GM19372 (cell line): Measurements from ENCODE around the gene DYNC1LI1.
"Not testable (repeated sequence)": the region's sequence is repeated elsewhere in the genome, so short reads cannot be mapped to it uniquely, and the experiment has no call there.

Source experiments
- ATAC-seq: cut with Tn5 transposase; IDR thresholded peaks from one replicate; pipeline ENCODE4 v1.9.1; 2021; ENCODE audit warnings: mild to moderate bottlenecking, low read depth, moderate library complexity; ENCODE audit not compliant: unreplicated experiment

Gene DYNC1LI1

DNA sequence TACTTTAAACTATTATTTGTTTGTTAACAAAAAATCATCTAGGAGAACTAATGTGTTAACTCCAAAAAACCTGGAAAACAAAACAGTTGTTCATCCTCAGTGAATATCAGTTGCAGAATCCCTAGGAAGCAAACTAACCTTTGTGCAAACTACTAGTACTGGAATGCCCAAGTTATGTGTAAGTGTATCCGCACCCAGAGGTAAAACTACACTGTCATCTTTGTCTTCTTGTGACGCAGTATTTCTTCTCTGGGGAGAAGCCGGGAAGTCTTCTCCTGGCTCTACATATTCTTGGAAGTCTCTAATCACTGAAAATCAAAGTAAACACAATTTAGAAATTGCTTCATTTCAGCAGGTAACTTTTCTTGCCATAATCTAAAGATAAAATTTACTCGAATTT lies 29.8 kb downstream of the DYNC1LI1 start:
- ATAC-seq, result no peak

DNA sequence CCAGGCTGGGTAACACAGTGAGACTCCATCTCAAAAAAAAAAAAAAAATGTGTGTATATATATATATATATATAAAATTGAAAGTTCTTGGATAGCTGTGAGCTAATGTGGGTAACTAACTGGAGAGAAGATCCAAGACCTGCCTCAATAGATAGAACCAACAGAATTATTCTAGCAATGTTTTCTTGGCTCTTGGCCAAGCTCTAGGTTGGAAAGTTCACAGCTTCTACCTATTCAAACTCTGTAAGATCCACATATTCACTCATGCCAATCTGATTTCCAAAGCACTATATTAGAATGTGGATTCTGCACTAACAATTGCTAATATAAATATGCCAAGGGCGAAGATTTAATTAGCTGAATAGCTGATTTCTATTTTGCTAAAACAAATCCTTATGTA lies 38.2 kb downstream of the DYNC1LI1 start:
- ATAC-seq, result no peak

DNA sequence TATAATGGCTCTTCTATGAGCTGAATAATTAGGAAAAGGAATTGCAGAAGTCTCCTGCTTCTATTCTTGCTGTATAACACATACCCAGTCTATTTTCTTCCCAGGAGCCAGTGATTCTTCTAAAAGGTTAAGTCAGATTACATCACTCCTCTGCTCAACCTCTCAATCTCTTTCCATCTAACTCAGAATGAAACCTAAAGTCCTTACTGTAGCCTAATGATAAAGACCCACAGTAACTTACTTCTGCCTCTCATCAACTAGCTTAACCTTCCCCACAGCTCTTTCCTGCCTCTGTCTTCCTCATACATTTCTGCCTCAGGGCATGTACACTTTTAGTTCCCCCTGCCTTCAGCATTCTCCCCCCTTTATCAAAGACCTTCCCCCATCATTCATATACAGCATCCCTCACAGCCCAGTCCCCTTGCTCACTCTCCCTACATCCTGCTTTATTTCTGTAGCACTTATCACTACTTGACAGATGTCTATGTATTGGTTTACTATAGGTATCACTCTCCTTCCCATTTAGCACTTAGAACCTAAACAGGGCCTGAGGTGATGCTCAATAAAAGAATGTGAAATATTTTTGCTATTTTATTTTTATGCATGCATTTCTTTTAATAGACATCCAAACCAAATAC lies 39.5 kb downstream of the DYNC1LI1 start:
- no peak for ATAC-seq

DNA sequence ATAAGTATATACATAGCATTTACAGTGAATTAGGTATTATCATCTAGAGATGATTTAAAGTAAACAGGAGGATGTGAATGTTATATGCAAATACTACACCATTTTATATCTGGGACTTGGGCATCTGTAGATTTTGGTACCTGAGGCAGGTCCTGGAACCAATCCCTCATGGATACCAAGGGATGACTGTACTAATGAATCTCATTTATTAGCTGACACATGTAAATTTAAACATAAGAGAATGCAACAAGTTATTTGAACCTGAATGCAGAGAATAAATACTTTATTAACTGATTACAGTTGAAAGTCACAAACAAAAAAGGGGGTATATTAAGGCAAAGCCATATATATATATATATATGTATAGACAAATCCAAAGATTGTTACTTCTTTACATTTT lies 44.9 kb downstream of the DYNC1LI1 start:
- no peak for ATAC-seq

DNA sequence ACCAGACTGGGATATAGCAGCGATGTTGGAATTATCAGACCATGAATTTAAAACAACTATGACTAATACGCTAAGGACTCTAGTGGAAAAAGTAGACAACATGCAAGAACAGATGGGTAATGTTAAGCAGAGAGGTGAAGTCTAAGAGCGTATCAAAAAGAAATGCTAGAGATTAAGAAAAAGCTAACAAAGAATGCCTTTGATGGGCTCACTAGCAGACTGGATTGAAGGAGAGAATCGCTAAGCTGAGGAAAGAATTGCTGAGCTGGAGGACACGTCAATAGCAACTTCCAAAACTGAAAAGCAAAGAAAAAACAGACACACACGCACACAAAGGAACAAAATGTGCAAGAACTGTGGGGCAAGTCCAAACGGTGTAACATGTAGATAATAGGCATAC lies 48.0 kb downstream of the DYNC1LI1 start:
- no peak for ATAC-seq

DNA sequence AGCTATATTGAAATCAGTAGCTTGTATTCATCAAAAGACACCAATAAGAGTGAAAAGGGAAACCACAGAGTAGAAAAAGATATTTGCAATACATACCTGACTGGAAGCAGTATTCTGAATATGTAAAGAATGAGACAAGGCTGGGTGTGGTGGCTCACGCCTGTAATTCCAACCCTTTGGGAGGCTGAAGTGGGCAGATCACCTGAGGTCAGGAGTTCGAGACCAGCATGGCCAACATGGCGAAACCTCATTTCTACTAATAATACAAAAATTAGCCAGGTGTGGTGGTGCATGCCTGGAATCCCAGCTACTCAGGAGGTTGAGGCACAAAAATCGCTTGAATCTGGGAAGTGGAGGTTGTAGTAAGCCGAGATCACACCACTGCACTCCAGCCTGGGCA lies 51.7 kb downstream of the DYNC1LI1 start:
- ATAC-seq, result not testable (repeated sequence)

DNA sequence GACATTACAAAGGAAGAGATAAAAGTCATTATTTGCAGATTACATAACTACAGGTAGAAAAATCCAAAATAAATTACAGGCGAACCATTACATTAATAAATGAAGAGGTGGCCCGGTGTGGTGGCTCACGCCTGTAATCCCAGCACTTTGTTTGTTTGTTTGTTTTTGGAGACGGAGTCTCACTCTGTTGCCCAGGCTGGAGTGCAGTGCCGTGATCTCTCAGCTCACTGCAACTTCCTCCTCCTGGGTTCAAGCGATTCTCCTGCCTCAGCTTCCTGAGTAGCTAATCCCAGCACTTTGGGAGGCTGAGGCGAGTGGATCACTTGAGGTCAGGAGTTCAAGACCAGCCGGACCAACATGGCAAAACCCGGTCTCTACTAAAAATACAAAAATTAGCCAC lies 53.9 kb downstream of the DYNC1LI1 start:
- ATAC-seq, result not testable (repeated sequence)

DNA sequence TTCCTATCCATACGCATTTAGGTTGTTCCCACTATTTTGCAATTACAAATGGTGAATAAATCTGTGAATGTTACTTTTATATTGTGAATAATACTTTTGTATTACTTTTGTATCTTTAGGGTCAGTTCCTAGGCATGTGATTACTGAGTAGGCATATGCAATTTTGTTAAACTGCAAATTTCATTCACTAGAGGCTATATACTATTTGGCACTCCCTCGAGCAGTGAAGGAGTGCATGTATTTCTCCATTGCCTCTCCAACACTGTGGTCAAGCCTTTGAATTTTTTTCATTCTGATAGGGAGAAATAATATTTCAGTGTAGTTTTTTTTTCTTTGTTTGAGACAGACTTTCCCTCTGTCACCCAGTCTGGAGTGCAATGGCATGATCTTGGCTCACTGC lies 59.7 kb downstream of the DYNC1LI1 start:
- no peak for ATAC-seq

DNA sequence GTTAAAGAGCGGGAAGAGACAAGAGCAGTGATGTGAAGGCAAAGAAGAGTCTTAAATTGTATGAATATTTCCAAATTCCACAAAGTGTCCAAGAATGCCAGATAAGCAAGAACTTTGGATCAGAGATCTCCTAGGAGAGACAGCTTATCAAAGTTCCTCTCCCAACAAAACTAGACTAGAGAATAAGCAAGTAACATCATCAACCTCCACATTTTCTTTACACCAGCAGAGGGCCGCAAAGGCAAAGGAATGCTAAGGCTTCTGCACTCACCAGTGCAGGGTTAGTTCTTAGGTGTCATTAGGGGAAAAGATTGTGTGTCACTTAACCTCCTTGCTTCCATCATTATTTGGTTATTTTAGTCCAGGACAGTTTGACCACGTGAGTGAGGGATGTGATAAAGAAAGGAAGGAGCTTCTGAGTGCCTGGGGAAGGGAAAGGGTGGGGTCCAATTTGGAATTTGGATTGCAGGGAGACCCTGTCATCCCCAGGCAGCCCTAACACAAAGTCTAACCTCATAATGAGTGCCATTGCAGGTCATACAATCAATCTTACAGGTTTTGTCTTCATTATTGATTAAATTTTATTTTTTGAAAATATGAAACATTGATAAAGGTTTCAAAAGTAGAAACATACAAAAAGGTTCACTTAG lies 60.5 kb downstream of the DYNC1LI1 start:
- no peak for ATAC-seq

DNA sequence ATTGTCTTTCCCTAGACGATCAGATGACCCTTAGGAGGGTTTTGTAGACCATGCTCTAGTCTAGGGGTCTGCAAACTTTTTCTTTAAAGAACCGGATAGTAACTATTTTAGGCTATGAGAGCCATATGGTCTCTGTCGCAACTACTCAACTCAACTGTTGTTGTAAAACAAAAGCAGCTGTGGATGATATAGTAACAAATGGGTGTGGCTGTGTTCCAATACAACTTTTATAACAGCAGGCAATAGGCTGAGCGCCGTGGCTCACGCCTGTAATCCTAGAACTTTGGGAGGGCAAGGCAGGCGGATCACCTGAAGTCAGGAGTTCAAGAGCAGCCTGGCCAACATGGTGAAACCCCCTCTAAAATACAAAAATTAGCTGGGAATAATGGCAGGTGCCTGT lies 61.9 kb downstream of the DYNC1LI1 start:
- ATAC-seq, result no peak

DNA sequence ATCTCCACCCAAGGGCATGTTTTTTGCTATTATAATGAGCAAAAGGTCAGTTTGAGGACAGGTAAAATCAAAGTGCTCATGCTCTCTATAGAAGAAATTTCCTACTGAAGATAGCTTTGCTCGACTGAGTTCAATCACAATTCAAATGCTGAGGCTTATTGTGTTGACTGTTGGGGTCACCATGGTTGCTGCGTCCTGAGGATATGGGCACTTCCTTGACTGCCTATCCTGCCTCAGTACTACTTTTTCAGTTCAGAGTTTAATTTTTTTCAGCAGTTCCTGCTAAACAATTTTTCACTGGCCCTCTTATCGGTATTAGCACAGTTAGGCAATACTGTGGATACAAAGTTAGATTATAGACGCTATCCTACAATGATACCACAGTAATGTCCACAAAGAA lies 64.2 kb downstream of the DYNC1LI1 start:
- ATAC-seq, result no peak

DNA sequence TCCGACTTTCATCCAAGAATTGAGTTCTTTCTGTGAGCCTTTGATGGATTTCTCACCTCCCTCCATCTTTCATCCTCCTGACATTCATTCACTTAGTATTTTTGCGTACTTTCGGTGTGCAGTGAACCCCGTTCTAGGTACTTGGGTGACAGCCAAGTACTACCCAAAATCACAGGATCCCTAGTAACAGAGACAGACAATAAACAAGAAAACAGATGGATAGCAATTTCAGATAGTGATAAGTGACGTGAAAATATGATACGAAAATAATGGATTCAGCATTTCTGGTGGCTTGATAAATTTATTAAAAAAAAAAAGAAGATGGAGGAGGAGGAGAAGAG lies 67.7 kb downstream of the DYNC1LI1 start:
- ATAC-seq, result peak; percentile 11

DNA sequence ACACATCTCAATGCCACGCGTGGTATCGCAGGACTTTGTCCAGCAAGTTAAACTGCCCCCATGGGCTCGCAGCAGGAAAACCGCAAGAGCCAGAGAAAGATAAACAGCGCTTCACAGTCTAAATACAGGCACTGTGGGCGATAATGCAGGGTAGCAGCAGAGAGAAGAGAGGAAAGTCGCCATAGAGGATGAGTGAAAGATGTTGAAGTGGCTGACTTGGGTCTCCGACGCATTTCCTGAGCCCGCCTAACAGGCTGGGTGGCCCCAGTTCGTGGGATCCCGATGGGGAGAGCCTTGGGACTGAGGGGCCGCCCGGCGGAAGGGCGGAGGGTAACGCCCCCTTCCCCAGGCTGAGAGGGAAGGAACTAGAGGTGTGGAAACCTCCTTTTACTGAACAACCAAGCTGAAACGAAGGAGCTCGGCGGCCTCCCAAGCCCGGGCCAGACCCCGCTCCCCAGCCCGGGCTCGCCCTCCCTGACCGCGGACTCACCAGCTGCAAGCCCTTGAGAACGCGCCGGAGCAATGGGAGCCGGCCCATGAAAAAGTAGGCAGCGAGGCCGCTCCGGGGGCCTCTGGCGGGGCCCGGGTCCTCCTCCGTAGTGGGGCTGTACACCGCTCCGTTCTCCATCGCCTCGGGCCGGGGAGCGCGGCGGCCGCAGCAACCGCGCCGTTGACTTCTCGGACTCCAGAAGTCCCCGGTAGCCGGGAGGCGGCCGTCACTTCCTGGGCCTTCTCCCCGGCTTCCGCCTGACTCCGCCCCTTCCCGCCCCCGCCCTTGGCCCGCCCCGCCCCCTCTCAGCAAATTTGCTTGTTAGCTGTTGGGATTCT lies 68.3 kb downstream of the DYNC1LI1 start, which contains the start of gene CMTM6:
TSS of gene CMTM6 (minus strand) at position 735 of the 828 bp plus-strand sequence. CDS start at position 628, 107 bp downstream.
- ATAC-seq, result peak; percentile 71

DNA sequence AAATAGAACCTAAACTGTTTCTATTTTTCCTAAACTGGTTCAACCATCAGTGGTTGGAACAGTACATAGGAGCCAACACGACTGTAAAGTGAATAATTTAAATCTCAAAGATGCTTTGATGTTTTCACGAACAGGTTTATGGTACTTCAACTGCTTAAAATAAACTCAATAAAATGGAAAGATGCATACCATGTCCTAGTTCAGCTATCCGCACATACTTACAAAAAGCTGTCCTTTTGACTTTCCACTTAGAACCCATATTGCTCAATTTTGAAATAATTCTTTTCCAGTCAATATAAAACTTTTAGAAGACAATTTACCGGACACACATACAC lies 68.9 kb downstream of the DYNC1LI1 start:
- ATAC-seq, result no peak

DNA sequence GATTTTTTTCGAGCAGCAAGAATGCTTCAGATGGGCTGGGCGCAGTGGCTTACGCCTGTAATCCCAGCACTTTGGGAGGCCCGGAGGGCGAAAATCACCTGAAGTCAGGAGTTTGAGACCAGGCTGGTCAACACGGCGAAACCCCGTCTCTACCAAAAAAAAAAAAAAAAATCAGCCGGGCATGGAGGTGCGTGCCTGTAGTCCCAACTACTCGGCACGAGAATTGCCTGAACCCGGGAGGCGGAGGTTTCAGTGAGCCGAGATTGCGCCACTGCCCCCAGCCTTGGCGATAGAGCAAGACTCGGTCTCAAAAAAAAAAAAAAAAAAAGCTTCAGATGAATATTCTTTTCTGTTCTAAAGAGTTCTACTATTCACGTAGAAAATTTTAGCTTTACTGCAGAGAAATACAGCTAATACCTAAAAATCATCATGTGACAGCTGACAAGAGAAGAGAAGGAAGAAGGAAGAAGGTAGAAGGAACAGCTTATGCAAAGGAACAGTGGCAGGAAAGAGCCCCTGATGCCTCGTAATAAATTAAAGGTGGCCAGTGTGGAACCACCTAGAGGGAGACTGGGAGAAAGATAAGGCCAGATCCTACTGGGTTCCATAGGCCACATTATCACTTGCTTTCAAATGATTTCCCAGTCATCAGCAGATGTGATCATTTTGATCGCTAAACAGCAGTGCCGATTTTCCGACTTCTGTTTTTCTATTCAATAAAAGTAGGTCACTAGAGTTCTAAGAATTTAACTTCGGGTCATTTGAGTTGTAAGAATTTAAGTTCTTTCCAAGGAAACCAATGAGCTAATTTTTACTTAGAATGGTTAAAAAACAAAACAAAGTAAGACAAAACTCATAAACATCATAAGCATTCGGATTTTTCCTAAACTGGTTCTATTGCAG lies 69.5 kb downstream of the DYNC1LI1 start:
- ATAC-seq, result no peak

DNA sequence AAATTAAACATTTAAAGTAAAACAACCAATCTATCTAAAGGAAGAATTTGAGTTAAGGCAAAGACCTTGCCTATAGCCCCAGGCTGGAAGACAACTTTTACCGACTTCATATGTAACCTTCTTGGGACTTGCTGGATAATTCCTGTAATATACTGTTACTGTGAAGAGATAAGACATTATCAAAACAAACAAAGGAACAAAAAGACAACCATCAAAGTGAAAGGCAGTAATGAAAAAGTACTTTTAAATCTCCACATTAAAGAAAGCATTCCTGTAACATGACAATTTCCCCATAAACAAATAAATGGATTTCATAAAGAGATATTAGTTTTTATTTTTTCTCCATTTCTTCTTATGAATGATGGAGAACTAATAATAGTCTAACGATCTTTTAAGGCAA lies 70.4 kb downstream of the DYNC1LI1 start:
- no peak for ATAC-seq

DNA sequence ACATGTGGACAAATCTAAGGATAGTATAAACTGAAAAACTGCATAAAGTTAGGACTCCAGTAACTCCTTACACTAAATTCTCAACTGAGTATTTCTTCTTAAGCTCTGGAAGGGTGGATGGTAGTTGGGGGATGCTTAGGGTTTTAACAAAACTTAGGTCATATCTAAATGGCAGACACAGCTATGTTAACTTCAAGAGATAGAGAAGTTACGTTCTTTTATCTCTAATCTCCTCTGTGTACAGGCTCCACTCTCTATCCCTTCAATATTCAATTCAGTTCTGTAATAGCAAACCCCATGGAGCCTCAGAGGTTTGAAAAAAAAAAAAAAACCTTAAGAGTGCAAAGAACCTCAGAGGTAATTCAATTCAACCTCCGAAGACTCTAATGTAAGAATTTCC lies 71.1 kb downstream of the DYNC1LI1 start:
- no peak for ATAC-seq

DNA sequence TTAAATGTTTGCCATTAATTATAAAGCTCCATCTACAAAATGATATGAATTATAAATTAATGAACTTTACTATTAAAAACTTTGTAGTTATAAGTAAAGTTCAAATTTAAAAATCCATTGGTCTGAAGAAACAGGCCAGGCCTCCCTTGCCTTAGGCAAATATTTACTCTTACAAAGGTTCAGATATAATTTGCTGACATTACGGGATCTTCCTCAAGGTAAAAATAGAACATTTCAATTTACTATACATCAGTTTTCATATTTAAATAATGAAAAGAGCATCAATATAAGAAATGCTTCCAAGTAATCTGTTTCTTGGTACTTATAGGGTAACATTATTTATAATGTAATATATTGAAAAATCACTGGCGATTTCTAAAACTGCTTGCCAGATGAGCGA lies 71.7 kb downstream of the DYNC1LI1 start:
- ATAC-seq, result no peak

DNA sequence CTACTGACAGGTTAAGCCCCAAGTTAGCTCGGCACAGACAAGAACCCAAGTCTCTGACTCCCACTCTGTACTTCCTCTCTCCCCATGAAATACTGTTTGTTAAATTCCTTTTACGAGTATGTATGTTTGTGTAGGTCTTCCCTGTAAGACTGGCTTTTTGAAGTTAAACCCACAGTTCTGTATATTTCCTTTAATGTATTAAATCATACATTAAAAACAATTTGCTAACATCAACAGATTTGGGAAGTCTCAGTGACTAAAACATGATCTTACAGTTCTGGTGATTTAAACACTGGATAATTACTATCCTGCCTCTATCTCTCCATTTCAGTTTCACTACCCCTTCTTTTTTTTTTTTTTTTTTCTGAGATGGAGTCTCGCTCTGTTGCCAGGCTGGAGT lies 72.4 kb downstream of the DYNC1LI1 start:
- no peak for ATAC-seq

DNA sequence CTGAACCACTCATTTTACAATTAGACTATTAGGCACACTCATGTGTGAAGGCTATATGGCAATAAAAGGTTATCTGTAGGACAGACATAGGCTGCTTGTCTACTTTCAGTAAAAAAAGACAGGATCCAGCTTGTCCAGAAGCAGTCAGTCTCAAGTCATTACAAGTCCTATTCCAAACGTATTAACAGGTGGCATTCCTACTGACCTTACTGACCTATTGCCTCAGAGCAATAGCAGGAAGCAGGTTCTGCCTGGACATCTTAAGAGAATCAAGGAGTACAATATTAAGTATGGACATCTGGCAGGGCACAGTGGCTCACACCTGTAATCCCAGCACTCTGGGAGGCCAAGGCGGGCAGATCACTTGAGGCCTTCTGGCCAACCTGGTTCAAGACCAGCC lies 75.0 kb downstream of the DYNC1LI1 start:
- ATAC-seq, result no peak

DNA sequence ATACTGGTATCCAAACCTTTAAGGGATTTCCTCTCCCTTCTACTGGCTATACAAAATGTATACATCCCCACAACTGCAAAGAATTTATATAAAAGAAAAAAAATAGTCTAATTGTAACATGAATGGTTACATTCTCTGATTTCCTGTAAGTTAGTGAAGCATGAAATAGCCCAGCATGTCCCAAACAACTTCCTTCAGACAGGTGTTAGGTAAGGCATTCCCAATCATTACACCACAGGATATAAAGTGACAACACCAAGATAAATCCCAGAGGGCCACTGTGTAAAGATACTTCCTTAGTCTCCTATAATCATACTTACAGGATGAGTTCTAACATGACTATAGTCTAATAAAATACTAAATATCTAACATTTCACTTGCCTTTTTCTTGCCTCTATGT lies 75.6 kb downstream of the DYNC1LI1 start:
- no peak for ATAC-seq
